GM10847 (cell line): ENCODE results near the gene ZNF93.

Experiments used
- POLR2A ChIP-seq: IDR thresholded peaks from 2 replicates; pipeline ENCODE4 v1.6.1; 2011; ENCODE audit not compliant: insufficient read length; ENCODE audit errors: extremely low read depth

ZNF93 gene

DNA sequence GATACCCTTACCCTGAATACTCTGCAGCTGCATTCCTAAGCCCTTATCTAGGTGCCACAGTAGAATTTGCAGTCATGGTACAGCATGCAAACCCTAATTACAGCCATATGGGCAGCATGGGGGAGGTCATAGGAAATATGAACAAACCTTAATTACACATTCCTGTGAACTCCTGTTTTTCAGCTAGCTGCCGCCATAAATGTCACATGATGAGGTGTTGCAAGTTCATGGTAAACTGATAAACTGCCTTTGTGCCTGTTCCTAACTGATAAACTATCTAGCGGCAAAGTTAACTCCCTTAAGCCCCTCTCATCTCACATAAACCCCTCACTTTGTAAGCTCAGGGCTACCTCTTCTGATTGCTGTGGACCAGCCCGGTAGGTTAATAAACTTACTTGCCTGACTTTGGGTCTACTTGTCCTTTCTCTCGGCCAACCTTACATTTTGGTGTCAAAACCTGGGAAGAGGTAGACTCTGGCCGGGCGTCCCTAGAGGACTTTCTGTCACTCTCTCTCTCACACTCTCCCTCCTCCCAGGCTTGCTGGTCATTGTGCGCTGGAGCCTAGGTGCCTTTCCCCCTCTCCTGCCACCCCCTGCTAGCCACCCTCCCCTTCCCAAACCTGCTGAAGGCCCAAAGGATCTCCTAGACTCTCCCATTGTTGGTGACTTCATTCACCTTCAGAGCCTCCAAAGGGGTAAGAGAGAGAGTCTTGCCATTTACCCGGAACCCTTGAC, 43.3 kb downstream of the ZNF93 start:
- TF ChIP-seq POLR2A: no peak

DNA sequence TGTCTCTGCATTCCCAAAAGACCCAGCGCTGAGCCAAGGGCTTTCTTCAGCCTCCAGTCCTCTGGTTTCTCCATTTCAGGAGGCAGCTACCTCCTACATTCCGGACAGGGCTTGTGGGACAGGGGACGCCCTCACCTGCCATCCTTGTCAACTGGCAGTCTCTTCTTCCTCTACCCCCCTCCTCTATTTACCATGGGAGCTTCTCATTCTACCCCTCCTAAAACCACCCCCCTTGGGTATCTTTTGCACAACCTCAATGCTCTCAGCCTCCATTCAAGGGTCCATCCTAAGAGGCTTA, 43.8 kb downstream of the ZNF93 start:
- no peak for TF ChIP-seq POLR2A

GRCh38 chr19:19946226-19946625, 45.5 kb downstream of the ZNF93 start:
- no peak for TF ChIP-seq POLR2A

- TF ChIP-seq POLR2A: no peak
Observed at GRCh38 chr19:19948800-19949199, 48.1 kb downstream of the ZNF93 start.

DNA sequence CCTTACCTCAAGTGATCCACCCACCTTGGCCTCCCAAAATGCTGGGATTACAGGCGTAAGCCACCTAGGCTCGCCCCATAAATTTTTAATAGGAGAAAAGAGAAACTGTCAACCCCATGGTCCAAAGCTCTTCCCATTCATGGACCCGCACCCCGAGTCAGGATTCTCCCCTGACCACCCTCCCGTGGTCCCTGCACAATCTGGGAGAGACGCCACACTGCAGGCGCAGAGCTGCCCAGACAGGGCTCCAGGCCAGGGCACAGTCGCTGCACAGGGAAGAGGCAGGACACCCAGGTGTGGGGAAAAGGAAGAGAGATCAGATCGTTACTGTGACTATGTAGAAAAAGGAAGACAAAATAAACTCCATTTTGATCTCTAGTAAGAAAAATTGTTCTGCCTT, 54.5 kb downstream of the ZNF93 start:
- TF ChIP-seq POLR2A: no peak

DNA sequence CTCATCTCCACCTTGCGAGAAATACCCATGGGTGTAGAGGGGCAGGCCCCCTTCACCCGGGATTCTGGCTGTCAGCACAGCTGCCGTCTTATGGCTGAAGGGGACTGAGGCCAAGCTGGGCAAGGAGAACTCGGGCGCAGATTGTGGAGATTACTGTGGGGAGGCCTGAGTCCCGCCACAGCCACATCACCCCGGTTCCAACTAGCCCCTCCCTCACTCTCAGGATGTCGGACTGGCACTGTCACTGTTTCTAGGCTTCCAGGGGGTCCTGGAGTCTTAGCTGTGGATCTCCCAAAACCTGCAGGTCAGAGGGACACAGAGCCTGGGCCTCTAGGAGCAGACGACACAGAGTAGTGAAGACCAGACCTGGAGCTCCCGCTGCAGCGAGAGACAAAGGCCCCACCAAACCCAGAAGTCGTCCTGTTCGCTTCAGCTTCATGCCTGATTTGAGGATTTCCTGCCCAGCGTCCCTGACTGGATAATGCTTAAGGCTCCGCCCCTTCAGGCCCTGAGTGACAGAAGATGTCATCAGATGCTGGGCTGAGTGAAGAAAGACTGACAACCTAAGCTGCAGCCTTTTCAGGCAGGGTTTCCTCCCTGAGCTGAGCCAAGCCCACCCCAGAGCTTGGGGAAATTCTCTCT, 55.8 kb downstream of the ZNF93 start:
- no peak for TF ChIP-seq POLR2A

GRCh38 chr19:19964416-19964815, 63.7 kb downstream of the ZNF93 start:
- TF ChIP-seq POLR2A: no peak

DNA sequence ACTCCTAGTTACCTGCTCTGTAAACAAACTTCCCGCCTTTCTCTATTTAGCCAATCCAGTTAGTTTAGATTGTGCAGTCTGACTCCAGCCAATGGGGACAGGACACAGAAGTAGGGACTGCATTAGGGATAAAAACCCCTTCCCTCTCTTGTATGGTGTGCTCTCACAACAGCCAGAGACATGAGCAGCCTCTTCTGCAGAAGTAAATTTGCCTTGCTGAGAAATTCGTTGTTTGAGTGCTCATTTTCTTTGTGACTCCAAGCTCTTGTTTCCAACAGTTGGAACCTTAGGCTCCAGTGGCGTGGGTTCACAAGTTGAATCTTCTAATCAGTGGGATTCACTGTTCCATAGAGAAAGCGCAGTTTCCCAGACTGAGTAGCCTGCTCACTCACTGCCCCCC, 66.1 kb downstream of the ZNF93 start:
- no peak for TF ChIP-seq POLR2A
